Retinal pigment epithelial cell (primary cell): ENCODE measurements around the gene RIT2.

Experiments used
- DNase-seq: peaks from one replicate; pipeline ENCODE4 v3.0.0-alpha.2; 2010; ENCODE audit warnings: low read depth
- H3K4me3 ChIP-seq: 2 replicates; pipeline ENCODE4 v1.5.1; 2011; ENCODE audit warnings: mild to moderate bottlenecking, low read length, control low read depth, moderate library complexity
- TF ChIP-seq, protein P1 (sequence below): conservative IDR thresholded peaks from 2 replicates; pipeline ENCODE4 v1.5.1; 2011; ENCODE audit warnings: low read depth, low read length, control low read depth, inconsistent platforms

The RIT2 gene

DNA sequence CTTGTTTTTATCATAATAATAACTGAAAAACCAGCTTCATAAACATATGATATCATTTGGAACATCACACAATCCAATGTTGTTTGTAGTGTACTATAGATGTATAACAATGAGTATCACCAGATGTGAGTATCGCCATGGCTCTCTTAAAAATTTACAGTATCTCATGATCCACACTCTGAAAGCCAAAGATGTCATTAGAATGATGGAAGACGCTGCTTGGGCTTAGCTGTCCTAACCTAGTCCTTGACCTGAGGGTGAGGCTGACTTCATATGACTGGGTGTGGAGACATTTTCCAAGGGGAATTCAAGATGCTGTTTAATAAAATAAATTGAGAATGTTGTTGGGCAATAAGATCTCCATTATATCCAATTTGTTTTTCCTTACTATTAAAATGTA, 242.6 kb downstream of the RIT2 start:
- TF ChIP-seq, protein P1, sequence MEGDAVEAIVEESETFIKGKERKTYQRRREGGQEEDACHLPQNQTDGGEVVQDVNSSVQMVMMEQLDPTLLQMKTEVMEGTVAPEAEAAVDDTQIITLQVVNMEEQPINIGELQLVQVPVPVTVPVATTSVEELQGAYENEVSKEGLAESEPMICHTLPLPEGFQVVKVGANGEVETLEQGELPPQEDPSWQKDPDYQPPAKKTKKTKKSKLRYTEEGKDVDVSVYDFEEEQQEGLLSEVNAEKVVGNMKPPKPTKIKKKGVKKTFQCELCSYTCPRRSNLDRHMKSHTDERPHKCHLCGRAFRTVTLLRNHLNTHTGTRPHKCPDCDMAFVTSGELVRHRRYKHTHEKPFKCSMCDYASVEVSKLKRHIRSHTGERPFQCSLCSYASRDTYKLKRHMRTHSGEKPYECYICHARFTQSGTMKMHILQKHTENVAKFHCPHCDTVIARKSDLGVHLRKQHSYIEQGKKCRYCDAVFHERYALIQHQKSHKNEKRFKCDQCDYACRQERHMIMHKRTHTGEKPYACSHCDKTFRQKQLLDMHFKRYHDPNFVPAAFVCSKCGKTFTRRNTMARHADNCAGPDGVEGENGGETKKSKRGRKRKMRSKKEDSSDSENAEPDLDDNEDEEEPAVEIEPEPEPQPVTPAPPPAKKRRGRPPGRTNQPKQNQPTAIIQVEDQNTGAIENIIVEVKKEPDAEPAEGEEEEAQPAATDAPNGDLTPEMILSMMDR, result no peak
- no peak for DNase-seq
- no peak overlapping the region for H3K4me3 ChIP-seq

DNA sequence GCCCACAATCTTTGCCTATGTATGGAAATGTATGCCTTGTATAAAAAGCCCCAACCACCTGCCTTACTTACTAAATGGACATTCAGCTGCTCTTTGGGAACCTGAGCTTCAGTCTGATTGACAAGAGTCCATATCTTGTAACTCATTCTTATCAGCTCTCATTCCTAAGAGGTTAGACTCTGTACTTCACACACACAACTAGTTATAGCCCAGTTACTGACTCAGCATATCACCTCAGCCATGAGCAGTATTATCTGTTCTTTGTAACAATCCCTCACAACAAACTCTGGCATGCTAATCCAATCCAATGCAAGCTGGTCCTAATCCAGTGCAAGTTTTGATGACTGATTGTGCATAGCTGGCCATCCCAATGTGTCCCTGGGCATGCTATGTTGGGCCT, 250.6 kb downstream of the RIT2 start:
- DNase-seq, result no peak
- TF ChIP-seq, protein P1, result no peak

DNA sequence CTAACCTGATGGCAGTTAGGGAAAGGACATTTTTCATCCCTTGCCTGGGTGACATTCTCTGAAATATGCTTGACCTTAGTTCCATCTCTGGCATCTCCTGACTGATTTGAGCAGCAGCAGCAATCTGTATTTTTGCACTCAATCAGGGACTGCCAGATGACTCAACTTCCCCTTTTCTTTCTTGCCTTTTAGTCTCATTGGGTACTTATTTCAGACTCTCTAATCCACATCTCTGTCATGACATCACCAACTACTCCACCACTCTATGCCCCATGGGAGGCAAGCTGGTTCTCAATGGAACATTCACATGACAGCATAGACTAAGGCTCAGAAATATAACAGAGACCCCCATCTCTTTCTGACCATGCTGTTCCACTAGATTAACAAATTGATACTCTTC, 254.2 kb downstream of the RIT2 start:
- TF ChIP-seq, protein P1, result no peak
- H3K4me3 ChIP-seq, result no peak overlapping the region
- DNase-seq, result no peak

More for the DNA sequence above, 250.6 kb downstream of the RIT2 start:
- H3K4me3 ChIP-seq, result no peak overlapping the region

DNA sequence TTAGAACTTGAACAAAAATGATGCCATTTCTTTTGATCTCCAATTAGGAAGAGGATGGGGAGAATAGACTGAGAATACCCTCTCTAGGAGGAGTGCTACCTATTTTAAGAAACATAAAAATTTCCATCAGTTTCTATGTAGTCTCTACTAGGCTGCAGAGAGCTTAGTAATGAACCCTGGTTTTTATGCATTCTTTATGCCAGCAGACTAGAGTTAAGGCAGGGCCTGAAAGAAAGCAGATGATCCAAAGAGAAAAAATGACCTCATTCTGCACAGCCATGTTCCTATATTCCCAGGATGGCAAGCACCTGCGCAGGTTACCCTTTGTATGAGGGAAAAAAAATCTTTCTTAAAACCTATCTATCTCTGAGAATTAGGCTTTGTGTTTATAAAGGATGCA, 254.9 kb downstream of the RIT2 start:
- no peak for DNase-seq
- no peak overlapping the region for H3K4me3 ChIP-seq
- TF ChIP-seq, protein P1, result no peak

DNA sequence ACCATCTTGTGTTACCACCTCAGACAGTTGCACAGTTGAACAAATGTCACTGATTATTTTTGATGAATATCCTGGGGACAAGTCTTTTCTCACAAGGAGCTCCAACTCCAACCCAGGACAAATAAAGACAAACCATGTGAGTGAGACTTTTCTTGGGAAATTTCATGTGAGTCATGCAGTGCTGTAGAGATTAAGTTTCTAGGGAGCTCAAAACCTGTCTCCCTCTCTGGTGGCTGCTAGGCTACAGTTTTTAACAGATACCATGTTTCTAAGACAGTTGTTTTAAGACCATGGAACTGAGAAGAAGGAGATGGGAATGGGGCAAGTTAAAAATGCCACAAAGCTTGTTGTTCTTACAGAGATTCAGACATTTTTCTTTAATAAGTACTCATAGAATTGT, 255.5 kb downstream of the RIT2 start:
- TF ChIP-seq, protein P1, result no peak
- DNase-seq, result peak; percentile 74
- no peak overlapping the region for H3K4me3 ChIP-seq

DNA sequence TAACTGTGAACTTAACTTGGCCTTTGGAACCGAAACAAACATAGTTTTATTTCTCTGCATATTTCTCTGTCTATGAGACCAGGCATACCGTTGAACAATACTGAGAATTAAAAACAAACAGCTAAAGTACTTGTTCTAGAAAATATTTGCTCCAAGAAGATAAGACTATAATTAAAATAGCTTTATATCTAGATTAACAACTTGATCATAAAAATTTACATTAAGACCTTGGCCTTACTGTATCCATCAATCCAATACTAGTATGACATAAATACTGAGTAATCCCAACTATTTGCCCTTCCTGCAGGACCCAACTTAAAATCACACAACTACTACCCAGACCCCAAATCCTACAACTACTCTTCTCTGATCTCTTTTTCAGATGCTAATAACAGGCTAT, 260.9 kb downstream of the RIT2 start:
- H3K4me3 ChIP-seq, result no peak overlapping the region
- TF ChIP-seq, protein P1, result no peak
- DNase-seq, result no peak

DNA sequence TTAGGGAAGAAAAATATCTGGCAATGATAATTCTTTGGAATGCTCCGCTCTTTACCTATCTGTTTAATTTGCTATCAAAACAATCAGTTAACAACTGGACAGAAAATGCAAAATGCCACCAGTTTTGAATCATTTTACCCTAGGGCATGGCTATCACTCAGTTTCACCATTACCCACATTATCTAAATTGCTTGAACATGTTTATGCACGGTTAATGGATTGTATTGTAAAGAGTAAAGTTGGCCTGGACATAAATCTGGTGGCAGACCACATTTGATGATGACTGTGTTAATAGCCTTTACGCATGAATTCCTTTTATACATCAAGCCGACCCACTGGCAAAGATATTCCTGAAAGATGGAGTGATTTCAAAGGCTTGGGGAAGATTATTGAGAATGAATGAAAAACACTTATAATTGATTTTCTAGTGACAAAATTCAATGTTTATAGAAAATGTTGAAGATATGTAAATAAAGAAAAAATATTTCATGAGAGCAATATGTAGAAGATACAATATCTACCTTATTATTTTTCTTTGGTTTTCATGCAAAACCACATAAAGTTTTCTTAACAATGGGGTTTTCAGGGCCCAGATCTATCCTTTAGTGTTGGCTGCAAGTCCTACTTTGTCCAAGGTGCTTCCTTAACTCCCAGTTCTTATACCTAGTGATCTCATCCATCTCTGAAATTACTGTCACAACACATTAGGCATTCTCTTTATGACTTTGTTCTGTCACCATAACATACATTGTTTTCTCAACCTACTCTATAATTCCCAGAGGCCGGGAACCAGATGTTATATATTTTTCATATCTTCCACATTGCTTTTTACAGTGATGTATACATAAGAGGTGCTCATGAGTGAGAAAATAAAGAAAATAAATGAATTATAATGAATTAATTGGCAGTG, 265.1 kb downstream of the RIT2 start:
- no peak overlapping the region for H3K4me3 ChIP-seq
- DNase-seq, result no peak
- TF ChIP-seq, protein P1, result no peak
